Renal pelvis (tissue), 4 donors: Measurements from ENCODE around the gene ZNF541. TPM values are rescaled to one million over a fixed set of nuclear protein-coding genes. Genes with fewer than 3 reads are reported as not detected.
"Not testable (repeated sequence)": the region's sequence is repeated elsewhere in the genome, so short reads cannot be mapped to it uniquely, and the experiment has no call there.

Experiments used
- DNase-seq: peaks from one replicate; pipeline ENCODE4 v3.0.0-alpha.2; 2013
- polyA plus RNA-seq, 3 donors: library from polyadenylated mRNA; unstranded; fragments of 120-200 nt; gene quantifications; one replicate each; pipeline ENCODE4 v1.2.1, GENCODE V29; 2013; ENCODE audit not compliant: insufficient read length in 3 of 3

ZNF541 gene
- polyA plus RNA-seq, 3 donors = 0.20 to 0.40 (median 0.40) TPM

- no peak for DNase-seq
These were observed 28.4 kb upstream of the ZNF541 start for GRCh38 chr19:47601180-47601904.

GRCh38 chr19:47600246-47601179, 27.6 kb upstream of the ZNF541 start:
- DNase-seq = peak; percentile 99

- not testable (repeated sequence) for DNase-seq
These were observed 26.8 kb upstream of the ZNF541 start for GRCh38 chr19:47599671-47600245.

GRCh38 chr19:47598407-47599349, 25.7 kb upstream of the ZNF541 start:
- peak; percentile 77 for DNase-seq

DNA sequence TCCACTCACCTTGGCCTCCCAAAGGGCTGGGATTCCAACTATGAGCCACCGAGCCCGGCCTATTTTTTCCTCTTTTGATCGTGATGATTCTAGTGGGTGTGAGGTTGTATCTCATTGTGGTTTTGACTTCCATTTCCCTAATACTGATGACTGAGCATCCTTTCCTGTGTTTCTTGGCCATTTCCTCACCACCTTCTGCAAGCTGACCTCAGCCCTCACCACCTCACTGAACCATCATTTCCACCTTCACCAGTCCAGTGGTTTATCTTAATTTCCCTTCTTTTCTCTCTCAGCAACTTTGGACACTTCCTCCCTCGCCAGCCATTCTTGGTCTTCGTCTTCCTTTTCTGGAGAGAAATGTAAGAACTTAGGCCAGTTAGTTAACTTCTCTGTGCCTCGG, 23.0 kb upstream of the ZNF541 start:
- DNase-seq = no peak

DNA sequence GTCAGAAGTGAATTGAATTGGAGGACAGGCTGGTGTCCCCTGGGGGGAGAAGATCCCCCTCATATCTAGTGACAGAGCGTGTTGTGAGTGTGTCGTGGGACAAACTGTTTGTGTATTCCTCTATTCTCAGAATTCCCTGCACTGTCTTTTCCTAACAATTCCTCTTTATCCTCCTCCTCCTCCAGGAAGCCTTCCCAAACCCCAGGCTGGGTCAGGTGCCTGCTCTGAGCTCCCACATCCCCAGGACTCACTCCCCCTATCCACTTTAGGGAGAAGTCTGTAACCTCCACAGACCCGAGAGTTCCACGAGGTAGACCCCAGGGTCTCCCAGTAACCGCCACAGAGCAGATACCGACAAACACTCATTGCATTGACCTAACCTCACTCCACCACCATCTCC, 20.9 kb upstream of the ZNF541 start:
- DNase-seq = no peak

DNA sequence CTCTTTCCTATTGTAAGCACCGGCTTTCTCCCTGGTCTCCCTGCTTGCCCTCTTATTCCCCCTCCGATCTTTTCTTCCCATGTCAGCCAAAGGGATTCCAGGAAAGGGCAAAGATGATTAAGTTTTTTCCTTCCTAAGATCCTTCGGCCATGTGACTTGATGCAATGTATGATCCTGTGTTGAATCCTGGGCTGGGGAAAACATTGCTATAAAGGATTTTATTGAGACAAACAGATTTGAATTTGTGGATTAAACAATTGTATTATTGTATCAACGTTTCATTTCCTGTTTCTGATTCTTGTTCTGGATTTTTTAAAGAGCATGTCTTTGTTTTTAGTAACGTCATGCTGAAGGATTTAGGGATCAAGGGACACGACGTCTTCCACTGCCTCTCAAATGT, 16.9 kb upstream of the ZNF541 start:
- DNase-seq = no peak

DNA sequence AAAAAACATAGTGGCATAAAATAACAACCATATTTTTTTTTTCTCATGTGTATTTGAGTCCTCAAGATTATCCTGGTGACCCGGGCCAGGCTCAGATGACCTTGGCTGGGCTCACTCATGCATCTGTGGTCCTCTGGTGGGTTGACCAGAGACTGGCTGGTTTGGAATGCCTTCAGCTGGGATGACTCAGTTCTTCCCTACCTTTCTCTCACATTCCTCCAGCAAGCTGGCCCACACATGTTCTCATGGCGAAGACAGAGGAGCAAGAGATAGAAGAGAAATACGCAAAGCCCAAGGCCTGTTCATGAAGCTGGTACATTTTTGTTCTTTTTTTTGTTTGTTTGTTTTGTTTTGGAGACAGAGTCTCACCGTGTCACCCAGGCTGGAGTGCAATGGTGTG, 14.3 kb upstream of the ZNF541 start:
- no peak for DNase-seq

DNA sequence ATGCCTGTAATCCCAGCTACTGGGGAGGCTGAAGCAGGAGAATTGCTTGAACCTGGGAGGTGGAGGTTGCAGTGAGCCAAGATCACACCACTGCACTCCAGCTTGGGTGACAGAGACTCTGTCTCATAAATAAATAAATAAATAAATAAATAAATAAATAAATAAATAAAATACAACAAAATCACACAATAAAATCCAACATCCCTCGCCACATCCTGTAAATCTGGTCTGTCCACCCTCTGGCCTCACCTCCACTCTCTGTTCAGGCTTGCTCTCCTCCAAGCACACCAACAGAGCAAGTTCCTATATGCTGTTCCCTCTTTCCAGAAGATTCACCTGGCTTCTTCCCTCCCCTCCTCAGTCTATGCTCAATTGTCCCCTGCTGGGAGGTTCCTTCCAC, 10.2 kb upstream of the ZNF541 start:
- not testable (repeated sequence) for DNase-seq

GRCh38 chr19:47582320-47582909, 9.5 kb upstream of the ZNF541 start:
- DNase-seq = no peak

- DNase-seq = no peak
These were observed 8.8 kb upstream of the ZNF541 start for GRCh38 chr19:47581605-47582319.

- no peak for DNase-seq
These were observed 7.4 kb upstream of the ZNF541 start for GRCh38 chr19:47580397-47580796.

DNA sequence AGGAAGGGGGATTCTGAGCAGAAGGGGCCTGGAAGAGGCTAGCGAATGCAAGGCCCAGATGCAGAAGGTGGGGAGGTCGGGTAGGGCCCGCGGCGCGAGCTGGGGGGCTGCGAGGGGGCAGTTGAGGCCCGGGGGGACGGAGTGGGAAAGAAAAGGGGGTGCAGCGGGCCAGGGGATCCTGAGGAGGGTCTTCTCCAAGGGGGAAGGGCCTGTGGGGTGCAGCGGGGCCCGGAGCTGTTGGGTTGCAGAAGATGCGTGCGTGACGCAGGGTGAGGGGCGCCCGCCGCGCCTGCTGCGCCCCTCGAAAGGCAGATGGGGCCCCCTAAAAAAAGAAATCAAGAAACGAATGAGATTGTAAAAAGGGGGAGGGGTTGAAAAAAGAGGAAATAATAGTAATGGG, 313 bp downstream of the ZNF541 start:
- DNase-seq = no peak

GRCh38 chr19:47569331-47569730, 3.6 kb downstream of the ZNF541 start:
- no peak for DNase-seq

DNA sequence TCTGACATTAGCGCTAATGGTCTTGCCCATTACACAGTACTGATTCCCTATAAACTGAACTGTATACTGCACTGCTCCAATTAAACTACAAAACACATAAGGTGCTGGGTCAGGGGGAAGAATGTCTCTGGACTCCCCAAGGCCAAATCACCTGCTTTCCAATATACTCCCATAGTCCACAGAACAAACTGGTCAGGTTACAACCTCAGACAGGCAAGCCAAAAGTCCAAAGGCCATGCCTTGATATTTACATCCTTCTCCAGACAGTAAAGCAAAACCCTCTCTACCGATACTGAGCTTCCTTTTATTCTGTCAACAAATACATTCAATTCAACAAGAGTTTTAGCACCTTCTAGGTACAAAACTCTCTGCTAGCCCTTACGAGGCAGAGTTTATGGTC, 8.9 kb downstream of the ZNF541 start:
- no peak for DNase-seq

DNA sequence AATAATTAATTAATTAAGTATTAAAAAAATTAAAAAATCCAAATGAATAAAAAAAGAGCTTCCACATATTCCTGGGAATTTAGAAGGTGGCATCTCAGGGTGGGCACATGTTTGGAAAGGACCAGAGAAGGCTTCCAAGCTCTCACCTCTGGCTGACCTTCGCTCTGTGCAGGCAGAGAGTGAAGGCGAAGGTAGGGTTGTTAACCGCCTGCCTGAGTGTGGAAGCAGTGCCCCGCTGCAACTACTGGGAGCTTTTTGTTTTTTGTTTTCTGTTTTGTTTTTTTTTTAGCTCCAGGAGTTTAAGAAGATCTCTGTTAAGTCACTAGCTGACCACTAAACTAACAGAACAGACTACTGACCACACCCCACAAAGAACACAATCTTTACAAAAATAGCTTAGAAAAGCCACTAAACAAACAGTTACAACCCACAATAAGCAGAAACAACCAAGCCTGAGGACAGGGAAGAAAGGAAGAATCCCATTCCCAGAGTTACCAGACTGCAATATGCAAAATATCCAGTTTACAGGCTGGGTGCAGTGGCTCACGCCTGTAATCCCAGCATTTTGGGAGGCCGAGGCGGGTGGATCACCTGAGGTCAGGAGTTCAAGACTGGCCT, 11.4 kb downstream of the ZNF541 start:
- DNase-seq = no peak

DNA sequence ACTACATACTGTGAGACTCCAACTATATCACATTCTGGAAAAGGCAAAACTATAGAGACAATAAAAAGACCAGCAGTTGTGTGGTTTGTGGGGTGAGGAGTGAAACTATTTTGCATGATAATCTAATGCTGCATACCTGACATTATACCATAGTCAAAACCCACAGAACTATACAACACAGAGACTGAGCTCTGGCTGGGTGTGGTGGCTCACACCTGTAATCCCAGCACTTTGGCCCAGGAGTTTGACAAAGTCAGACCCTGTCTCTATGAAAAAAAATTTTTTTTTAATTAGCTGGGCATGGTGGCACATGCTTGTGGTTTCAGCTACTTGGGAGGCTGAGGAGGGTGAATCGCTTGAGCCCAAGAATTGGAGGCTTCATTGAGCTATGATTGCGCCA, 11.9 kb downstream of the ZNF541 start:
- no peak for DNase-seq

- DNase-seq = no peak
These were observed 22.8 kb downstream of the ZNF541 start for GRCh38 chr19:47550129-47550528.

GRCh38 chr19:47549261-47549862, 23.6 kb downstream of the ZNF541 start:
- DNase-seq = no peak

- no peak for DNase-seq
These were observed 25.7 kb downstream of the ZNF541 start for GRCh38 chr19:47547199-47547598.
